HG02840 (cell line): ENCODE data around the gene PVALEF.

Experiments
- ATAC-seq: cut with Tn5 transposase; IDR thresholded peaks from one replicate; pipeline ENCODE4 v1.9.1; 2021; ENCODE audit warnings: mild to moderate bottlenecking, moderate library complexity, moderate number of reproducible peaks; ENCODE audit not compliant: unreplicated experiment, low FRiP score

Gene PVALEF

GRCh38 chr17:81194225-81194760, 29.0 kb downstream of the PVALEF start:
- ATAC-seq = no peak

GRCh38 chr17:81194941-81195901, 29.9 kb downstream of the PVALEF start:
- no peak for ATAC-seq

- ATAC-seq = no peak
These were observed 30.7 kb downstream of the PVALEF start for GRCh38 chr17:81195941-81196495.

GRCh38 chr17:81196505-81197408, 31.4 kb downstream of the PVALEF start:
- ATAC-seq = no peak

GRCh38 chr17:81197409-81197795, 32.1 kb downstream of the PVALEF start:
- no peak for ATAC-seq

GRCh38 chr17:81197831-81198490, 32.7 kb downstream of the PVALEF start:
- no peak for ATAC-seq

GRCh38 chr17:81198826-81199481, 33.6 kb downstream of the PVALEF start:
- ATAC-seq = no peak

GRCh38 chr17:81199482-81199830, 34.1 kb downstream of the PVALEF start:
- ATAC-seq = no peak

- no peak for ATAC-seq
These were observed 34.9 kb downstream of the PVALEF start for GRCh38 chr17:81200201-81200600.

GRCh38 chr17:81200695-81201580, 35.6 kb downstream of the PVALEF start:
- no peak for ATAC-seq

GRCh38 chr17:81202318-81202717, 37.0 kb downstream of the PVALEF start:
- ATAC-seq = no peak

- ATAC-seq = no peak
These were observed 37.8 kb downstream of the PVALEF start for GRCh38 chr17:81203136-81203535.

GRCh38 chr17:81204578-81204977, 39.3 kb downstream of the PVALEF start:
- no peak for ATAC-seq

GRCh38 chr17:81206166-81206565, 40.9 kb downstream of the PVALEF start:
- ATAC-seq = no peak

GRCh38 chr17:81206657-81207056, 41.4 kb downstream of the PVALEF start:
- ATAC-seq = no peak

- ATAC-seq = no peak
These were observed 42.6 kb downstream of the PVALEF start for GRCh38 chr17:81207610-81208581.

- no peak for ATAC-seq
These were observed 43.3 kb downstream of the PVALEF start for GRCh38 chr17:81208651-81209050.

- ATAC-seq = no peak
These were observed 43.8 kb downstream of the PVALEF start for GRCh38 chr17:81209141-81209540.
